Stimulated activated CD8-positive, alpha-beta memory T cell treated with anti-CD3 and anti-CD28 coated beads, Interleukin-15, amount 100 ng/mL, for 4 hours (primary cell): Measurements from ENCODE around the gene OBI1.

ENCODE experiments used
- DNase-seq, 2 donors: peaks; one replicate each; pipeline ENCODE4 v3.0.0-alpha.2; 2020; ENCODE audit warnings: low read depth in 2 of 2

The OBI1 gene

DNA sequence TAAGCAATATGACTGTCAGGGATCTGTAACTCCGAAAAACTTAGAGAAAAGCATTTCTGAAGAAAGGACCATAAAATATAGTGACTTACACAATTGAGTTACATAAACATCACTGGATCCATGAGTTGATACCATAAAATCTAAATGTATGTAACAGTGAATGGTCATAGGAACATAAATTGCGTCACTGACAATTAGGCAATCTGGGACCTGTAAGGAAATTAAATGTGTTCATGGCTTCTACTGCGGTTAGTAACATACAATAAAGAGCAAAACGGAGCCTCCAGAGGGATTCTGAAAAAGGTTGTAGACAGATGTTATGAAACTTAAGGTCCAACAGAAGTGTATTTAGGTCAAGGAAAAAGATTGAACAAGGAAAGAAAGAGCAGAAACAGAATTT lies 82.7 kb downstream of the OBI1 start:
- DNase-seq = no peak

DNA sequence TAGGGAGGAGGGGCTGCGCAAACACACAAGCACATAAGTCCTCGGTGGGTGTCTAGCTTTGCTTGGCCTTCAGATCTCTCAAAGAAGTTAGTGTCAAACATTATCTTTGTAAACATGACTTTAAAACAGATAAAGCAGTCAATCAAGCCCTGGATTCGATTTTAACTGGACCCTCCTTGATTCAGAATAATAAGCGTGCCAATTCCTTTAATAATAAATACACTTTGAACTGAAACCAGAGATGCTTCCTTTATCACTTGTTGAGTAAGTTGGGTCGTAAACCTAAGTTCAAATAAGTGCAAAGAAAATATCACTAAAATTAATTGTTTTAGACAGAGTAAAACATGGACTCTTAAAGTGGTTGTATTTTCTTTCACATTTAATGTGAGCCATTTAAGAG lies 86.5 kb downstream of the OBI1 start:
- no peak for DNase-seq

DNA sequence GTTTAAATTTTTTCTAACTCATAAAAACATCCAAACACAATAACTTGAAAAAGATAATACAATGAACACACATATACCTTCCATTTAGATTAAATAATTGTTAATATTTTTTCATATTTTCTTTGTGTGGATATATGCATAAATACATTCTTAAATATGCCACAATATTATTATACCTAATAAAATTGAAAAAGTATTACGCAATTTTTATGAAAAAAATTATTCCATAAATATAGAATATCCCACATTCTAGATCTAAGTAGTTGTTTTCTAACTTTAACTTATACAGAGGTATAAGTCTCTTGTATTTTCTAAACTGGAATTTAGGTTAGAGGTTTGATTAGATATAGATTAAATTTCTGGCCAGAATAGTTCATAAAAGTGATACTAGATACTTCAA lies 89.9 kb downstream of the OBI1 start:
- DNase-seq = no peak

DNA sequence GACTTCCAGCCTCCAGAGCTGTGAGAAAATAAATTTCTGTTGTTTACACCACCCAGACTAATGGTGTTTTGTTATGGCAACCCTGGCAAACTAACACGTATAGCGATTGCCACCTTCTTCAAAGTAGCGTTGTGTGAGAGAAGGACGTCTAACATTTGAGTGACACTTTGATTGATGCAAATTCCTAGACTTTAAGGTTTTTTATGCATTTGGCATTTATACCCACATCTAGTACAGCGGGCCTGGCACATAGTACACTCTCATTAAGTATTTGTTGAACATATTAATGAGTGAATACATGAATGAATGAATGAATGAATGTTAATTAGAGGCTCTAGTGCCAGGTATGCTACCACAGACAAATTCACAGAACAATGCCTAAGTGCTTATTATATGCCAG lies 92.3 kb downstream of the OBI1 start:
- no peak for DNase-seq
